NB4 (cell line): ENCODE data around the gene LDLRAD4.

ENCODE experiments used
- POLR2A ChIP-seq: IDR thresholded peaks from 2 replicates; pipeline ENCODE4 v1.6.1; 2011; ENCODE audit warnings: mild to moderate bottlenecking; ENCODE audit not compliant: insufficient read length; ENCODE audit errors: extremely low read depth
- TF ChIP-seq, protein P1 (sequence below): IDR thresholded peaks from one replicate; pipeline ENCODE4 v1.5.1; 2012; ENCODE audit warnings: low read depth, low read length

DNA sequence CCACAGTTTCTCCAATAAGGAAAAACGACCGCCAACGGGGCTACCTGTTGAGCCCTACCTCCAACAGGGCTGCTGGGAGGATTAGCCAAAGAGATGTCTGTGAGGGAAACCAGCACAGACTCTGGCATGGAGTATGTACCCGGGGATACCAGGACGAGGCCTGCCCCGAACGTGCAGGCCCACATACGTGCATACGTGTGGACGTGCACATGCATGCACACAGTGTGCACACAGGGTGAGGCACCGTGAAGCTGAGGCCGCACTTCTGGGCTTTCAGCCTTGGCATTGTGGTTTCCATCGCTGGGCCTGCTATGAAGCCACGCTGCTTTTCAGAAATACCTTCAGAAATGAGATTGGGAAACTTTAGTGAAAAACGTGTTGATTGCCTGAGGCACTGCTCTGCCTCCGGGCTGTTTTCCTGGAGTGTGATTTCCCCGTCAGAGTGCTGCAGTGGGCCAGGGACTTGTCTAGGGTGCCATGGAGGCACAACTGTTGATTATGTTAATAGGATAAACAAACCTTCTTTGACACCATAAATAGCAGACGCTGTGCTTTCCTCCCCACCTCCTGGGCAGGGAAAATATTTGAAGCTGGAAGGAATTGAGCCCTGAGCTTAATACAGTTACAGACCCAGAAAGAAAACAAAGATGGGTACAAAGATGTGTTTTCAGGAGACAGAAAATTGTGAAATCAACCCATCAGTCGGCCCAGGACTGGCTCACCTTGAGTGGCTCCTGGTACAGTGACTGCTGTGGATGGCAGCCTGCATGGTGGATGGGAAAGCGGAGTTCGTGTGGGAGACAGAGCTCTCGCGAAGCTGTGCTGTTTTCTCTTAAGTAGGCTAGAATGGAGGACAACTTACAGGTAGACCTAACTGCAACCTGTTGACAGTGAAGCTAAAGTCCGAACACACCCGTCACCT is 325.5 kb downstream of the LDLRAD4 start:
- TF ChIP-seq, protein P1, sequence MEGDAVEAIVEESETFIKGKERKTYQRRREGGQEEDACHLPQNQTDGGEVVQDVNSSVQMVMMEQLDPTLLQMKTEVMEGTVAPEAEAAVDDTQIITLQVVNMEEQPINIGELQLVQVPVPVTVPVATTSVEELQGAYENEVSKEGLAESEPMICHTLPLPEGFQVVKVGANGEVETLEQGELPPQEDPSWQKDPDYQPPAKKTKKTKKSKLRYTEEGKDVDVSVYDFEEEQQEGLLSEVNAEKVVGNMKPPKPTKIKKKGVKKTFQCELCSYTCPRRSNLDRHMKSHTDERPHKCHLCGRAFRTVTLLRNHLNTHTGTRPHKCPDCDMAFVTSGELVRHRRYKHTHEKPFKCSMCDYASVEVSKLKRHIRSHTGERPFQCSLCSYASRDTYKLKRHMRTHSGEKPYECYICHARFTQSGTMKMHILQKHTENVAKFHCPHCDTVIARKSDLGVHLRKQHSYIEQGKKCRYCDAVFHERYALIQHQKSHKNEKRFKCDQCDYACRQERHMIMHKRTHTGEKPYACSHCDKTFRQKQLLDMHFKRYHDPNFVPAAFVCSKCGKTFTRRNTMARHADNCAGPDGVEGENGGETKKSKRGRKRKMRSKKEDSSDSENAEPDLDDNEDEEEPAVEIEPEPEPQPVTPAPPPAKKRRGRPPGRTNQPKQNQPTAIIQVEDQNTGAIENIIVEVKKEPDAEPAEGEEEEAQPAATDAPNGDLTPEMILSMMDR, result no peak
- no peak for TF ChIP-seq POLR2A
